Ishikawa (cell line): ENCODE results near the gene PDZD2.

Experiments
- CEBPB ChIP-seq: IDR thresholded peaks from 2 replicates; pipeline ENCODE4 v1.6.1; 2012
- CREB1 ChIP-seq: IDR thresholded peaks from 2 replicates; pipeline ENCODE4 v1.6.1; 2012; ENCODE audit warnings: low read depth
- EGR1 ChIP-seq: IDR thresholded peaks from 2 replicates; pipeline ENCODE4 v1.6.1; 2012
- EP300 ChIP-seq: IDR thresholded peaks from 2 replicates; pipeline ENCODE4 v1.6.1; 2012; ENCODE audit warnings: borderline replicate concordance
- FOXM1 ChIP-seq: IDR thresholded peaks from 2 replicates; pipeline ENCODE4 v1.6.1; 2012; ENCODE audit warnings: low read depth, borderline replicate concordance
- MAX ChIP-seq: IDR thresholded peaks from 2 replicates; pipeline ENCODE4 v1.6.1; 2012
- NFIC ChIP-seq: IDR thresholded peaks from 2 replicates; pipeline ENCODE4 v1.6.1; 2012
- RAD21 ChIP-seq: IDR thresholded peaks from 2 replicates; pipeline ENCODE4 v1.6.1; 2012; ENCODE audit warnings: low read depth
- TAF1 ChIP-seq: IDR thresholded peaks from 2 replicates; pipeline ENCODE4 v1.6.1; 2012; ENCODE audit warnings: low read depth, mild to moderate bottlenecking
- TCF12 ChIP-seq: IDR thresholded peaks from 2 replicates; pipeline ENCODE4 v1.6.1; 2012; ENCODE audit warnings: low read depth
- TEAD4 ChIP-seq: IDR thresholded peaks from 2 replicates; pipeline ENCODE4 v1.6.1; 2012
- YY1 ChIP-seq: IDR thresholded peaks from 2 replicates; pipeline ENCODE4 v1.6.1; 2012; ENCODE audit warnings: low read depth
- ZBTB7A ChIP-seq: IDR thresholded peaks from 2 replicates; pipeline ENCODE4 v1.6.1; 2012; ENCODE audit warnings: low read depth
- TF ChIP-seq, protein P1 (sequence below): IDR thresholded peaks from 2 replicates; pipeline ENCODE4 v1.6.1; 2012
- TF ChIP-seq, protein P2 (sequence below): IDR thresholded peaks from 2 replicates; pipeline ENCODE4 v1.6.1; 2012; ENCODE audit warnings: low read depth, mild to moderate bottlenecking

The PDZD2 gene

GRCh38 chr5:31855134-31856040, 216.5 kb downstream of the PDZD2 start:
- TF ChIP-seq RAD21 = peak; percentile 46
- TF ChIP-seq, protein P1, sequence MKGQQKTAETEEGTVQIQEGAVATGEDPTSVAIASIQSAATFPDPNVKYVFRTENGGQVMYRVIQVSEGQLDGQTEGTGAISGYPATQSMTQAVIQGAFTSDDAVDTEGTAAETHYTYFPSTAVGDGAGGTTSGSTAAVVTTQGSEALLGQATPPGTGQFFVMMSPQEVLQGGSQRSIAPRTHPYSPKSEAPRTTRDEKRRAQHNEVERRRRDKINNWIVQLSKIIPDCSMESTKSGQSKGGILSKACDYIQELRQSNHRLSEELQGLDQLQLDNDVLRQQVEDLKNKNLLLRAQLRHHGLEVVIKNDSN = no peak

- TF ChIP-seq NFIC = no peak
- TF ChIP-seq, protein P2, sequence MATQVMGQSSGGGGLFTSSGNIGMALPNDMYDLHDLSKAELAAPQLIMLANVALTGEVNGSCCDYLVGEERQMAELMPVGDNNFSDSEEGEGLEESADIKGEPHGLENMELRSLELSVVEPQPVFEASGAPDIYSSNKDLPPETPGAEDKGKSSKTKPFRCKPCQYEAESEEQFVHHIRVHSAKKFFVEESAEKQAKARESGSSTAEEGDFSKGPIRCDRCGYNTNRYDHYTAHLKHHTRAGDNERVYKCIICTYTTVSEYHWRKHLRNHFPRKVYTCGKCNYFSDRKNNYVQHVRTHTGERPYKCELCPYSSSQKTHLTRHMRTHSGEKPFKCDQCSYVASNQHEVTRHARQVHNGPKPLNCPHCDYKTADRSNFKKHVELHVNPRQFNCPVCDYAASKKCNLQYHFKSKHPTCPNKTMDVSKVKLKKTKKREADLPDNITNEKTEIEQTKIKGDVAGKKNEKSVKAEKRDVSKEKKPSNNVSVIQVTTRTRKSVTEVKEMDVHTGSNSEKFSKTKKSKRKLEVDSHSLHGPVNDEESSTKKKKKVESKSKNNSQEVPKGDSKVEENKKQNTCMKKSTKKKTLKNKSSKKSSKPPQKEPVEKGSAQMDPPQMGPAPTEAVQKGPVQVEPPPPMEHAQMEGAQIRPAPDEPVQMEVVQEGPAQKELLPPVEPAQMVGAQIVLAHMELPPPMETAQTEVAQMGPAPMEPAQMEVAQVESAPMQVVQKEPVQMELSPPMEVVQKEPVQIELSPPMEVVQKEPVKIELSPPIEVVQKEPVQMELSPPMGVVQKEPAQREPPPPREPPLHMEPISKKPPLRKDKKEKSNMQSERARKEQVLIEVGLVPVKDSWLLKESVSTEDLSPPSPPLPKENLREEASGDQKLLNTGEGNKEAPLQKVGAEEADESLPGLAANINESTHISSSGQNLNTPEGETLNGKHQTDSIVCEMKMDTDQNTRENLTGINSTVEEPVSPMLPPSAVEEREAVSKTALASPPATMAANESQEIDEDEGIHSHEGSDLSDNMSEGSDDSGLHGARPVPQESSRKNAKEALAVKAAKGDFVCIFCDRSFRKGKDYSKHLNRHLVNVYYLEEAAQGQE = no peak
- no peak for TF ChIP-seq FOXM1
- no peak for TF ChIP-seq TEAD4
- no peak for TF ChIP-seq TCF12
- TF ChIP-seq EP300 = no peak
- no peak for TF ChIP-seq YY1
- TF ChIP-seq, protein P1 = no peak
- no peak for TF ChIP-seq ZBTB7A
- TF ChIP-seq RAD21 = no peak
- TF ChIP-seq MAX = no peak
- no peak for TF ChIP-seq CREB1
Measured at GRCh38 chr5:31859096-31859495, 220.2 kb downstream of the PDZD2 start.

DNA sequence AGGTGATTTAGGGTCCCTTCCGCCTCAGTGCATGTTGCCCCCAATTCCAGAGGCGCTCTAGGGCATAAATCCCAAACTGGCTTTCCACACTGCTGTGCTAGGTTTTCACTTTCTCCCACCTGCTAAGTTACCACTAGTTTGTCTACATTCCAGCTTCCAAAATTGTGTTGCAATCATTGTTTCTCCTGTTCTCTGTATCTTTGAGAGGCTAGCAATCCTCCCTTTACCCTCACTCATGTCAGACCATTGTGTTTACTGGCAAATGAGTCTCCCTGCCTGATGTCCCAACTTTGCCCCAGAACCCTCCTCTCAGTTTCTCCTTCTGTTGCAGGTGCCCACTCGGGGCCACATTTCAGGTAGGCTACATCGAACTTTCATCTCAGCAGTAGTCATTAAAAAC, 221.3 kb downstream of the PDZD2 start:
- no peak for TF ChIP-seq YY1
- TF ChIP-seq FOXM1 = no peak
- TF ChIP-seq TEAD4 = no peak
- no peak for TF ChIP-seq CREB1
- TF ChIP-seq, protein P1 = no peak
- no peak for TF ChIP-seq EGR1
- no peak for TF ChIP-seq TCF12
- no peak for TF ChIP-seq ZBTB7A
- no peak for TF ChIP-seq NFIC
- TF ChIP-seq, protein P2 = no peak
- TF ChIP-seq MAX = no peak
- TF ChIP-seq TAF1 = no peak
- TF ChIP-seq RAD21 = no peak
- TF ChIP-seq EP300 = no peak

DNA sequence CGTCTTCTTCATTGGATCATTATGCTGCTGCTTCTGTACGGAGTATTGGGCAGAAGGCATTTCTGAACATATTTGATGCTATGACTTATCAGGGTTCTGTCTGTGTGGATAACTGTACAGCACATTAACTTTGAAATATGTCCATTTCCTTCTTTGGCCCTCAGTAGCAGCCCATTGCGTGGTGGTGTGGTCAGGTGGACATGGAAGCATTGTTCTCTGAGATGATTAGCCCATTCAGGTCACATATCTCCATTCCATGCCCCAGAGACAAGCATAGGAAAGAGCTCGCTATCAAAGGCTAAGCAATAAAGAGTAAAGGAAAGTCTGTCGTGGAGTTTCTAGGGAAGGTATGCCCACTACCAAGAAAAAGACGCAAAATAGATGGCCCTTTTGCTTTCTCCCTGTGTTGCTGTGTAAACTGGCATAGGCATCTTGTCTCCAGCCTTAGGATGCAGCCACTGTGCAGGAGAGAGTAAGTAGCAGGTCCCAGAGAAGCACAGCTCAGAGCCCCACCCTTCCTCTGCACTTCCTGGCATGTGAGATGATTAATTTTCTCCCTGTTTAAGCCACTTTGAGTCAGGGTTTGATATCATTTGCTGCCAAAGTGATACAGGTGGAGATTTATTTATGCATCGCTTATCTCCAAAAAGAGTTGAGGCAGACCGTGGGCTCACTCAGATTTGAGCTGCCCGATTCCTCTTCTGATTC, 221.9 kb downstream of the PDZD2 start:
- TF ChIP-seq EP300 = no peak
- TF ChIP-seq TEAD4 = no peak
- no peak for TF ChIP-seq RAD21
- no peak for TF ChIP-seq YY1

- no peak for TF ChIP-seq CEBPB
- TF ChIP-seq RAD21 = no peak
- no peak for TF ChIP-seq EP300
- no peak for TF ChIP-seq MAX
- TF ChIP-seq ZBTB7A = no peak
- no peak for TF ChIP-seq TCF12
- no peak for TF ChIP-seq TAF1
- no peak for TF ChIP-seq NFIC
Measured at GRCh38 chr5:31861601-31862000, 222.7 kb downstream of the PDZD2 start.
